ENCODE results near the gene G3BP1. TPM values are rescaled to one million over a fixed set of nuclear protein-coding genes. Genes with fewer than 3 reads are reported as not detected.

Gene G3BP1
- total and polyA plus RNA-seq, 4 donors: 26.9 to 144 (median 62.7) TPM

- WGBS: 99% methylated on average over 3 of the region's 3 CpGs
- H3K4me1 ChIP-seq (ENCODE audit: control insufficient read depth in 4 of 4, insufficient read depth in 4 of 4, low read length in 3 of 4): no peaks in the 10 kb centered on the region
- no peak overlapping the region for H3K27ac ChIP-seq (ENCODE audit: low read depth in 1 of 2, low read length in 2 of 2)
- TF ChIP-seq CTCF (IDR thresholded peaks at IDR 0.05; ENCODE audit: low read depth, low read length, missing input control): no peak
- TF ChIP-seq RXRA (IDR thresholded peaks at IDR 0.05): no peak
- no peak for TF ChIP-seq SP1 (IDR thresholded peaks at IDR 0.05)
- no peak for TF ChIP-seq FOXA2 (IDR thresholded peaks at IDR 0.05)
- no peak for TF ChIP-seq HNF4G (IDR thresholded peaks at IDR 0.05)
- no peak for TF ChIP-seq ATF3 (IDR thresholded peaks at IDR 0.05)
- TF ChIP-seq FOXA1 (IDR thresholded peaks at IDR 0.05): no peak
- TF ChIP-seq NR2F2 (IDR thresholded peaks at IDR 0.05): no peak
- TF ChIP-seq TAF1 (conservative IDR thresholded peaks at IDR 0.05): no peak
- DNase-seq (ENCODE audit: low spot score): no peak
- no peak overlapping the region for H3K9ac ChIP-seq (ENCODE audit: low read depth in 1 of 2, low read length in 2 of 2)
- H3K4me3 ChIP-seq (ENCODE audit: low read depth in 1 of 3, low read length in 3 of 3): no peak overlapping the region
- H3K36me3 ChIP-seq (ENCODE audit: control insufficient read depth in 4 of 4, insufficient read depth in 3 of 4, low read depth in 1 of 4, low read length in 3 of 4): peaks cover 0 to 5% (median 0%) of the 10 kb centered on the region in 4 donors
- H3K9me3 ChIP-seq (ENCODE audit: control insufficient read depth in 4 of 4, low read length in 3 of 4): no peaks in the 10 kb centered on the region
- no peaks in the 10 kb centered on the region for H3K27me3 ChIP-seq (ENCODE audit: control insufficient read depth in 4 of 4, insufficient read depth in 4 of 4, low read length in 3 of 4)
Measured at GRCh38 chr5:151820271-151820670, 48.5 kb downstream of the G3BP1 start.

- no peak for TF ChIP-seq JUND (IDR thresholded peaks at IDR 0.05)
- H3K27ac ChIP-seq (ENCODE audit: low read depth in 1 of 2, low read length in 2 of 2): no peak overlapping the region
- peaks cover 0 to 3% (median 0%) of the 10 kb centered on the region in 4 donors for H3K36me3 ChIP-seq (ENCODE audit: control insufficient read depth in 4 of 4, insufficient read depth in 3 of 4, low read depth in 1 of 4, low read length in 3 of 4)
- H3K9me3 ChIP-seq (ENCODE audit: control insufficient read depth in 4 of 4, low read length in 3 of 4): no peaks in the 10 kb centered on the region
- 91% methylated on average over 1 of the region's 1 CpG for WGBS
- DNase-seq (ENCODE audit: low spot score): no peak
- no peaks in the 10 kb centered on the region for H3K4me1 ChIP-seq (ENCODE audit: control insufficient read depth in 4 of 4, insufficient read depth in 4 of 4, low read length in 3 of 4)
- no peak overlapping the region for H3K9ac ChIP-seq (ENCODE audit: low read depth in 1 of 2, low read length in 2 of 2)
- H3K27me3 ChIP-seq (ENCODE audit: control insufficient read depth in 4 of 4, insufficient read depth in 4 of 4, low read length in 3 of 4): no peaks in the 10 kb centered on the region
- H3K4me3 ChIP-seq (ENCODE audit: low read depth in 1 of 3, low read length in 3 of 3): no peak overlapping the region
Measured at GRCh38 chr5:151820903-151821302, 49.1 kb downstream of the G3BP1 start.

- Histone ChIP-seq H3K9me3 (ENCODE audit: control insufficient read depth in 4 of 4, low read length in 3 of 4) (no peaks in the 10 kb centered on the region), H3K27ac (ENCODE audit: low read depth in 1 of 2, low read length in 2 of 2) (no peak overlapping the region), H3K27me3 (ENCODE audit: control insufficient read depth in 4 of 4, insufficient read depth in 4 of 4, low read length in 3 of 4) (no peaks in the 10 kb centered on the region), H3K9ac (ENCODE audit: low read depth in 1 of 2, low read length in 2 of 2) (no peak overlapping the region), H3K4me1 (ENCODE audit: control insufficient read depth in 4 of 4, insufficient read depth in 4 of 4, low read length in 3 of 4) (no peaks in the 10 kb centered on the region), H3K36me3 (ENCODE audit: control insufficient read depth in 4 of 4, insufficient read depth in 3 of 4, low read depth in 1 of 4, low read length in 3 of 4) (no peaks in the 10 kb centered on the region), H3K4me3 (ENCODE audit: low read depth in 1 of 3, low read length in 3 of 3) (no peak overlapping the region)
- TF ChIP-seq CTCF (IDR thresholded peaks at IDR 0.05; ENCODE audit: low read depth, low read length, missing input control) (no peak), RAD21 (IDR thresholded peaks at IDR 0.05) (no peak), FOXA2 (IDR thresholded peaks at IDR 0.05) (no peak), MAX (IDR thresholded peaks at IDR 0.05) (no peak), HNF4G (IDR thresholded peaks at IDR 0.05) (no peak), REST (IDR thresholded peaks at IDR 0.05) (no peak), SP1 (IDR thresholded peaks at IDR 0.05) (no peak), HNF4A (conservative IDR thresholded peaks at IDR 0.05) (no peak), TAF1 (conservative IDR thresholded peaks at IDR 0.05) (no peak), ZBTB33 (IDR thresholded peaks at IDR 0.05) (no peak), RXRA (IDR thresholded peaks at IDR 0.05) (no peak), ATF3 (IDR thresholded peaks at IDR 0.05) (no peak), NR2F2 (IDR thresholded peaks at IDR 0.05) (no peak), FOXA1 (IDR thresholded peaks at IDR 0.05) (no peak), JUND (IDR thresholded peaks at IDR 0.05) (no peak), GABPA (IDR thresholded peaks at IDR 0.05 in 1 of 2, conservative IDR thresholded peaks at IDR 0.05 in 1 of 2) (no peak), YY1 (IDR thresholded peaks at IDR 0.05) (no peak), EGR1 (IDR thresholded peaks at IDR 0.05; ENCODE audit: low read depth in 2 of 2) (no peak)
- DNase-seq (ENCODE audit: low spot score): no peak
- 99% methylated on average over 4 of the region's 4 CpGs for WGBS
Measured at GRCh38 chr5:151822141-151822540, 50.4 kb downstream of the G3BP1 start.
